Measurements from ENCODE around the gene CRYBG1. TPM values are rescaled to one million over a fixed set of nuclear protein-coding genes. Genes with fewer than 3 reads are reported as not detected.

CRYBG1 gene
- polyA plus RNA-seq, 1 donor from 2014 or later, result 0.73 TPM

GRCh38 chr6:106581468-106581867 lies 221.0 kb downstream of the CRYBG1 start:
- Histone ChIP-seq H3K9me2 (ENCODE audit: insufficient read depth, low read length) (no peaks in the 10 kb centered on the region), H3K27ac (ENCODE audit: low read length) (no peak overlapping the region)

DNA sequence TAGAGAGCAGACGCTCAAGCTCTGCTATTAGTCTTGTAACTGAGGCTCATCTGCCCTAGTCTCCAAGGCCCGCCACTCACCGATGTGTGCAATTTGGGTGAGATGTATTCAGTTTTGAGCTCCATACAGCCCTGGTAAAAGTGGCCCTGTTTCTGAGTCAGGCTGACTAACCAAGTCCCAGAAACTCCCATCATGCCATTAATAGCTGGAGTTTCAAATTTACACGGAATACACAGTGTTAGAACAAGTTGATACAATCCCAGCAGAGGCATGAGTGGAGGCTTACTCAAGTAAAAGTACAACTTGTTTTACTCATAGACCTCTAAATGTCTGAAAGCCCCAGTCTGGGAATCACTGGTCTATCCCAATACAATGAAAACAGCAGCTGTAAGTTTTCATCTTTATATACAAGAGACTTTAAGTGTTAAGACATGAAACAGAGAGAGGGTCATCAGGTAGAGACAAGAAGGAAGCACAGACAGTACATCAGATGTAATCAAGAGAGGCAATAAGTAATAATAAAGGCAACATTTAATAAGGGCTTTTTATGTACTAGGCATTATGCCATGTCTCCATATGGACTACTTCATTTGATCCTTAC lies 226.4 kb downstream of the CRYBG1 start:
- Histone ChIP-seq H3K9ac (ENCODE audit: low read length) (no peak overlapping the region), H3K4me3 (ENCODE audit: low read length) (no peak overlapping the region), H3K27ac (ENCODE audit: low read length) (no peak overlapping the region), H3K36me3 (ENCODE audit: insufficient read depth, low read length) (no peaks in the 10 kb centered on the region), H3K27me3 (ENCODE audit: insufficient read depth, low read depth, low read length) (no peaks in the 10 kb centered on the region), H3K79me2 (replicated peaks; ENCODE audit: insufficient read depth, low read length) (no peaks in the 10 kb centered on the region), H3K9me3 (ENCODE audit: low read length) (no peaks in the 10 kb centered on the region), H3K9me2 (ENCODE audit: insufficient read depth, low read length) (no peaks in the 10 kb centered on the region), H2AFZ (ENCODE audit: low read depth, low read length) (no peak overlapping the region), H4K20me1 (ENCODE audit: insufficient read depth) (no peaks in the 10 kb centered on the region), H3F3A (ENCODE audit: insufficient read depth, low read length, poor library complexity, severe bottlenecking) (no peaks in the 10 kb centered on the region), H3K4me2 (ENCODE audit: low read length) (no peak overlapping the region)
- no peak for TF ChIP-seq MXI1 (conservative IDR thresholded peaks at IDR 0.05; ENCODE audit: poor library complexity, severe bottlenecking)
- TF ChIP-seq TAF1 (IDR thresholded peaks at IDR 0.05; ENCODE audit: low read depth), result no peak
- TF ChIP-seq, protein P1, sequence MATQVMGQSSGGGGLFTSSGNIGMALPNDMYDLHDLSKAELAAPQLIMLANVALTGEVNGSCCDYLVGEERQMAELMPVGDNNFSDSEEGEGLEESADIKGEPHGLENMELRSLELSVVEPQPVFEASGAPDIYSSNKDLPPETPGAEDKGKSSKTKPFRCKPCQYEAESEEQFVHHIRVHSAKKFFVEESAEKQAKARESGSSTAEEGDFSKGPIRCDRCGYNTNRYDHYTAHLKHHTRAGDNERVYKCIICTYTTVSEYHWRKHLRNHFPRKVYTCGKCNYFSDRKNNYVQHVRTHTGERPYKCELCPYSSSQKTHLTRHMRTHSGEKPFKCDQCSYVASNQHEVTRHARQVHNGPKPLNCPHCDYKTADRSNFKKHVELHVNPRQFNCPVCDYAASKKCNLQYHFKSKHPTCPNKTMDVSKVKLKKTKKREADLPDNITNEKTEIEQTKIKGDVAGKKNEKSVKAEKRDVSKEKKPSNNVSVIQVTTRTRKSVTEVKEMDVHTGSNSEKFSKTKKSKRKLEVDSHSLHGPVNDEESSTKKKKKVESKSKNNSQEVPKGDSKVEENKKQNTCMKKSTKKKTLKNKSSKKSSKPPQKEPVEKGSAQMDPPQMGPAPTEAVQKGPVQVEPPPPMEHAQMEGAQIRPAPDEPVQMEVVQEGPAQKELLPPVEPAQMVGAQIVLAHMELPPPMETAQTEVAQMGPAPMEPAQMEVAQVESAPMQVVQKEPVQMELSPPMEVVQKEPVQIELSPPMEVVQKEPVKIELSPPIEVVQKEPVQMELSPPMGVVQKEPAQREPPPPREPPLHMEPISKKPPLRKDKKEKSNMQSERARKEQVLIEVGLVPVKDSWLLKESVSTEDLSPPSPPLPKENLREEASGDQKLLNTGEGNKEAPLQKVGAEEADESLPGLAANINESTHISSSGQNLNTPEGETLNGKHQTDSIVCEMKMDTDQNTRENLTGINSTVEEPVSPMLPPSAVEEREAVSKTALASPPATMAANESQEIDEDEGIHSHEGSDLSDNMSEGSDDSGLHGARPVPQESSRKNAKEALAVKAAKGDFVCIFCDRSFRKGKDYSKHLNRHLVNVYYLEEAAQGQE (IDR thresholded peaks at IDR 0.05; ENCODE audit: borderline replicate concordance), result no peak
- no peak for TF ChIP-seq RAD21 (conservative IDR thresholded peaks at IDR 0.05)
- TF ChIP-seq CTCF (IDR thresholded peaks at IDR 0.05; ENCODE audit: poor library complexity, severe bottlenecking), result no peak
- TF ChIP-seq EP300 (conservative IDR thresholded peaks at IDR 0.05; ENCODE audit: poor library complexity, severe bottlenecking), result no peak
- TF ChIP-seq POLR2AphosphoS5 (IDR thresholded peaks at IDR 0.05), result no peak
- no peak for TF ChIP-seq EZH2 (IDR thresholded peaks at IDR 0.05; ENCODE audit: borderline replicate concordance, insufficient read depth, low read length, poor library complexity, severe bottlenecking)

More at GRCh38 chr6:106581468-106581867, 221.0 kb downstream of the CRYBG1 start:
- TF ChIP-seq SMC3 (conservative IDR thresholded peaks at IDR 0.05; ENCODE audit: poor library complexity), result no peak
- no peak for TF ChIP-seq CTCF (IDR thresholded peaks at IDR 0.05; ENCODE audit: poor library complexity, severe bottlenecking)
- no peak for TF ChIP-seq MXI1 (conservative IDR thresholded peaks at IDR 0.05; ENCODE audit: poor library complexity, severe bottlenecking)
- no peak for TF ChIP-seq TAF1 (IDR thresholded peaks at IDR 0.05; ENCODE audit: low read depth)
- TF ChIP-seq EZH2 (IDR thresholded peaks at IDR 0.05; ENCODE audit: borderline replicate concordance, insufficient read depth, low read length, poor library complexity, severe bottlenecking), result no peak
- TF ChIP-seq RAD21 (conservative IDR thresholded peaks at IDR 0.05), result no peak
- no peak for TF ChIP-seq POLR2AphosphoS5 (IDR thresholded peaks at IDR 0.05)
- no peak for TF ChIP-seq EP300 (conservative IDR thresholded peaks at IDR 0.05; ENCODE audit: poor library complexity, severe bottlenecking)
- TF ChIP-seq, protein P1 (IDR thresholded peaks at IDR 0.05; ENCODE audit: borderline replicate concordance), result no peak
- Histone ChIP-seq H2AFZ (ENCODE audit: low read depth, low read length) (no peak overlapping the region), H3K4me2 (ENCODE audit: low read length) (no peak overlapping the region), H3K9ac (ENCODE audit: low read length) (no peak overlapping the region), H3K9me3 (ENCODE audit: low read length) (no peaks in the 10 kb centered on the region), H4K20me1 (ENCODE audit: insufficient read depth) (no peaks in the 10 kb centered on the region), H3K36me3 (ENCODE audit: insufficient read depth, low read length) (no peaks in the 10 kb centered on the region), H3K27me3 (ENCODE audit: insufficient read depth, low read depth, low read length) (no peaks in the 10 kb centered on the region), H3K4me3 (ENCODE audit: low read length) (no peak overlapping the region), H3F3A (ENCODE audit: insufficient read depth, low read length, poor library complexity, severe bottlenecking) (no peaks in the 10 kb centered on the region), H3K79me2 (replicated peaks; ENCODE audit: insufficient read depth, low read length) (no peaks in the 10 kb centered on the region)
